Glutamatergic neuron (in vitro differentiated cells): ENCODE data around the gene VCAN. TPM values are rescaled to one million over a fixed set of nuclear protein-coding genes. Genes with fewer than 3 reads are reported as not detected.

ENCODE experiments used
- DNase-seq: peaks from one replicate; pipeline ENCODE4 v3.0.0; 2022
- H3K27ac Mint-ChIP-seq: one replicate; pipeline ENCODE4 v1.8.0; 2020; ENCODE audit warnings: mild to moderate bottlenecking, mixed read lengths, inconsistent platforms; ENCODE audit not compliant: unreplicated experiment
- H3K27me3 Mint-ChIP-seq: one replicate; pipeline ENCODE4 v1.8.0; 2020; ENCODE audit warnings: mild to moderate bottlenecking, moderate library complexity, mixed read lengths, inconsistent platforms; ENCODE audit not compliant: unreplicated experiment
- H3K36me3 Mint-ChIP-seq: one replicate; pipeline ENCODE4 v1.8.0; 2020; ENCODE audit warnings: mild to moderate bottlenecking, mixed read lengths, inconsistent platforms; ENCODE audit not compliant: unreplicated experiment
- H3K4me1 Mint-ChIP-seq: one replicate; pipeline ENCODE4 v1.8.0; 2020; ENCODE audit warnings: mild to moderate bottlenecking, low read depth, mixed read lengths, inconsistent platforms; ENCODE audit not compliant: unreplicated experiment
- H3K4me3 Mint-ChIP-seq: one replicate; pipeline ENCODE4 v1.8.0; 2020; ENCODE audit warnings: mild to moderate bottlenecking, mixed read lengths, inconsistent platforms; ENCODE audit not compliant: unreplicated experiment
- H3K9me3 Mint-ChIP-seq: one replicate; pipeline ENCODE4 v1.8.0; 2020; ENCODE audit warnings: mild to moderate bottlenecking, moderate library complexity, mixed read lengths, inconsistent platforms; ENCODE audit not compliant: unreplicated experiment
- total RNA-seq: library from RNA; stranded (reverse); fragmentation: NEBNext Ultra II Directional; extraction: Animal tissue kit (Norgen Biotek cat#: 25700); gene quantifications from one replicate; pipeline ENCODE4 v1.2.1, GENCODE V29; 2021; ENCODE audit not compliant: unreplicated experiment
- TF ChIP-seq, protein P1 (sequence below): fragments of 200-600 bp; sonication (generic); IDR thresholded peaks from one replicate; pipeline ENCODE4 v1.5.0; 2021; ENCODE audit not compliant: partially characterized antibody, unreplicated experiment

The VCAN gene
- total RNA-seq, 1 donor from 2014 or later = 152 TPM

DNA sequence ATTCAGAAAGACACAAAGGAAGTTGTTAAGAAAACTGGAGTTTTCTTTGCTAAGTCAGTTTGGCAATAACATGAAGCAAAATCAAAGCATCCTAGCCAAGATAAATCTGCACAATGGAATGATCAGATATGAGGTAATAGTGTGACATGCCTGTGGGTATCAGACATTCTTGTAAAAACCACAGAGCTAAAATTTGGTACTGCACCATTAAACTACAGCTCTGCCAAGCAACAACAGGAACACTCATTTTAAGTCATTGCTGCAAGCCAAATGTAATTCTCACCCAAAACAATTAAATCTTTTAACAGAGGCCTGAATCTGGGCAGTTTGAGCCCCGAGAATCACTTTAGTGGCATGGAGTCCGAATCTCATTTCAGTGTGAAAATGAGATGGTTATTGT lies 96.6 kb downstream of the VCAN start:
- TF ChIP-seq, protein P1, sequence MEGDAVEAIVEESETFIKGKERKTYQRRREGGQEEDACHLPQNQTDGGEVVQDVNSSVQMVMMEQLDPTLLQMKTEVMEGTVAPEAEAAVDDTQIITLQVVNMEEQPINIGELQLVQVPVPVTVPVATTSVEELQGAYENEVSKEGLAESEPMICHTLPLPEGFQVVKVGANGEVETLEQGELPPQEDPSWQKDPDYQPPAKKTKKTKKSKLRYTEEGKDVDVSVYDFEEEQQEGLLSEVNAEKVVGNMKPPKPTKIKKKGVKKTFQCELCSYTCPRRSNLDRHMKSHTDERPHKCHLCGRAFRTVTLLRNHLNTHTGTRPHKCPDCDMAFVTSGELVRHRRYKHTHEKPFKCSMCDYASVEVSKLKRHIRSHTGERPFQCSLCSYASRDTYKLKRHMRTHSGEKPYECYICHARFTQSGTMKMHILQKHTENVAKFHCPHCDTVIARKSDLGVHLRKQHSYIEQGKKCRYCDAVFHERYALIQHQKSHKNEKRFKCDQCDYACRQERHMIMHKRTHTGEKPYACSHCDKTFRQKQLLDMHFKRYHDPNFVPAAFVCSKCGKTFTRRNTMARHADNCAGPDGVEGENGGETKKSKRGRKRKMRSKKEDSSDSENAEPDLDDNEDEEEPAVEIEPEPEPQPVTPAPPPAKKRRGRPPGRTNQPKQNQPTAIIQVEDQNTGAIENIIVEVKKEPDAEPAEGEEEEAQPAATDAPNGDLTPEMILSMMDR = no peak
- no peak overlapping the region for H3K4me3 Mint-ChIP-seq
- no peaks in the 10 kb centered on the region for H3K36me3 Mint-ChIP-seq
- H3K27me3 Mint-ChIP-seq = peaks cover 2% of the 10 kb centered on the region
- H3K4me1 Mint-ChIP-seq = peaks cover 2% of the 10 kb centered on the region
- no peak overlapping the region for H3K27ac Mint-ChIP-seq
- H3K9me3 Mint-ChIP-seq = no peaks in the 10 kb centered on the region
- DNase-seq = no peak

DNA sequence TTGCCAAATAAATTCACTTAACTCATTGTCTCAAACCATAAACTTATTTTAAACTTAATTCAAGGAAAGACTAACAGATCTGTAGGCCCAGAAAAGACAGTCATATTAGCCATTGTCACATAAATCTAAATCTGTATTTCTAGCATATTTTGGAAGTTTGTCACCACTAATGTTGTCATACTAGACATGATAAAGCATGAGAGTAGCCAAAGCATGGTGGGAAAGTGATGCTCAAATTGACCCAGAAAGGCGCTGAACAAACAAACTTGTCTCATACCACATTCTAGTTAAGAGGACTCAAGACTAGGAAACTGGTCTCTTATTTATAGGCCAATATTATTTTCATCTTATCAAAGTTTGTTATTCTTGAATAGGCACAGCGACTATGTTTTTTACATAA lies 99.4 kb downstream of the VCAN start:
- H3K9me3 Mint-ChIP-seq = no peaks in the 10 kb centered on the region
- TF ChIP-seq, protein P1 = no peak
- H3K36me3 Mint-ChIP-seq = no peaks in the 10 kb centered on the region
- no peak overlapping the region for H3K4me3 Mint-ChIP-seq
- H3K27ac Mint-ChIP-seq = no peak overlapping the region
- H3K4me1 Mint-ChIP-seq = peaks cover 2% of the 10 kb centered on the region
- DNase-seq = no peak
- no peaks in the 10 kb centered on the region for H3K27me3 Mint-ChIP-seq

DNA sequence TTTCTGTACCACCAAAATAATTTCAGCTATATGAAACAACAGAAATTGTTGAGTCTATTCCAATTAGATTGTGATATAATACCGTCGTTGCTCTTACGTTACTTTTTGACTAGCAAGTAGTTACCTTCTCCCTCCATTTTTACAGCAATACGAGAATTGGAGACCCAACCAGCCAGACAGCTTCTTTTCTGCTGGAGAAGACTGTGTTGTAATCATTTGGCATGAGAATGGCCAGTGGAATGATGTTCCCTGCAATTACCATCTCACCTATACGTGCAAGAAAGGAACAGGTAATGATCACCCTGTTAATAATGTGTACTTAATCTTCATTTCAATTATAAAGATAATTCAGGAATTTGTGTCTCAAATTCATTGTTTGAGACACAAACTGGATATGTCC lies 100.7 kb downstream of the VCAN start:
- TF ChIP-seq, protein P1 = no peak
- no peak overlapping the region for H3K27ac Mint-ChIP-seq
- no peak overlapping the region for H3K4me3 Mint-ChIP-seq
- H3K27me3 Mint-ChIP-seq = no peaks in the 10 kb centered on the region
- H3K4me1 Mint-ChIP-seq = peaks cover 2% of the 10 kb centered on the region
- no peak for DNase-seq
- H3K36me3 Mint-ChIP-seq = peaks cover 4% of the 10 kb centered on the region
- H3K9me3 Mint-ChIP-seq = no peaks in the 10 kb centered on the region

DNA sequence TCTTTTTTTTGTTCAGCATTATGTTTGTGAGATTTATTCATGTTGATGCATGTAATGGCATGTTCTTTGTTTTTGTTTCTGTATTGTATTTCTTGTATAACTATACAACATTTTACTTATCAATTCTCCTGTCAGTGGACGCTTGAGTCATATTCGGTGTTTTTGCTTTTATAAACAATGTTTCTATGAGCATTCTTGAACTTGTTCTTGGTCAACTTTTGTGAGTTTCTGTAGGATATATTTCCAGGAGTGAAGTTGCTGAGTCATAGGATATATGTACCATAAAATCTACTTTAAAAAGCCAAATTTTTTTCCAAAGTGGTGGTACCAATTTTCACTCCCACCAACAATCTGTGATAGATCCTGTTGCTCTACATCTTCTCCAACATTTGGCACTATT lies 104.8 kb downstream of the VCAN start:
- H3K9me3 Mint-ChIP-seq = peaks cover 2% of the 10 kb centered on the region
- no peak overlapping the region for H3K27ac Mint-ChIP-seq
- H3K4me3 Mint-ChIP-seq = no peak overlapping the region
- H3K36me3 Mint-ChIP-seq = peaks cover 11% of the 10 kb centered on the region
- H3K4me1 Mint-ChIP-seq = no peaks in the 10 kb centered on the region
- TF ChIP-seq, protein P1 = no peak
- no peaks in the 10 kb centered on the region for H3K27me3 Mint-ChIP-seq
- DNase-seq = no peak

DNA sequence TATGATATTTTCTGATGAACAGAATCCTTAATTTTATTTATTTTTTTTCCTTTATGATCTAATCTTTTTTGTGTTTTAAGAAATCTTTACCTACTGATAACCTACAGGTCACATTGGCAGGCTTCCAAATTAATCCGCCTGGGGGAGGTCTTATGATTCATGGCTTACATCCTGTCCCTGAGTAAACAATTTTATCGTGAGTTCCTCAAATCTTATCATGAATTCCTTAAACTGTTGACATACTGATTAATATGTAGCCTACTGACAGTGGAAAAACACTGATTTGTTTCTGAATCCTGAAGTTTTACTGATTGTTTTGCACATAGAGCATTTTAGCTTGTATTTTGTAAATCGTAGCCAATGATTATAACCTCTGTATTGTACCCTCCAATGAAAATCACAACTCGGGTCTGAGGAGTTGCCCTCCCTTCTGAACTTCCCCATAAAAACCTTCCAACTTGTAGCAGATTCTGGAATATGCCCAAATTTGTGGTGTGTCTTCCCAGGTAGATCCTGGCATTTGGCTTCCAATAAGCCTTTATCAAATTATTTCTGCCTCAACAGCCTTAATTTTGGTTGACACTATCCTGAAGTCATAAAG lies 105.6 kb downstream of the VCAN start:
- TF ChIP-seq, protein P1 = no peak
- Mint-ChIP-seq H3K4me3 (no peak overlapping the region), H3K27ac (no peak overlapping the region), H3K27me3 (no peaks in the 10 kb centered on the region), H3K9me3 (peaks cover 2% of the 10 kb centered on the region), H3K36me3 (peaks cover 11% of the 10 kb centered on the region), H3K4me1 (no peaks in the 10 kb centered on the region)
- no peak for DNase-seq
